NCI-H446 treated with DMSO at 0.1 percent for 48 hours (cell line): ENCODE data around the gene ARHGDIA.

Experiments
- DNase-seq: peaks from one replicate; lab custom pipeline; 2025; lab: John Stamatoyannopoulos, UW

ARHGDIA gene

DNA sequence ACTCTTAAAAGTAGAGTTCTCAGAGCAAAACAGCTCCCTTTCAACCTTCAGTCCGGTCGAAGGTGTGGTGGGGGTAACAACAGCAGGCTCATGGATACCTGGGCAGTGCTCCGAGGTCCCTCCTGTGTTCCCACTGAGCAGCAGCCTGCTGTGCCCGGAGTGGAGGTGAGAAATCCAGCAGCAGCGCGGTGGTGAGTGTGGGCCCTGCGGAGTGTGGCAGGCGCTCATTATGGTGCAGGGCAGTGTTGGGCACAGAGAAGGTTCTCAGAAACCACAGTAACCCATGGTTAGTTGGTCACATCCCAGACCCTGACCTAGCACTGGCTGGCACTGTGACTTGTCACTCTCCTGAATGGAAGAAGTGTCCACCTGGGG, 5.8 kb downstream of the ARHGDIA start:
- no peak for DNase-seq

DNA sequence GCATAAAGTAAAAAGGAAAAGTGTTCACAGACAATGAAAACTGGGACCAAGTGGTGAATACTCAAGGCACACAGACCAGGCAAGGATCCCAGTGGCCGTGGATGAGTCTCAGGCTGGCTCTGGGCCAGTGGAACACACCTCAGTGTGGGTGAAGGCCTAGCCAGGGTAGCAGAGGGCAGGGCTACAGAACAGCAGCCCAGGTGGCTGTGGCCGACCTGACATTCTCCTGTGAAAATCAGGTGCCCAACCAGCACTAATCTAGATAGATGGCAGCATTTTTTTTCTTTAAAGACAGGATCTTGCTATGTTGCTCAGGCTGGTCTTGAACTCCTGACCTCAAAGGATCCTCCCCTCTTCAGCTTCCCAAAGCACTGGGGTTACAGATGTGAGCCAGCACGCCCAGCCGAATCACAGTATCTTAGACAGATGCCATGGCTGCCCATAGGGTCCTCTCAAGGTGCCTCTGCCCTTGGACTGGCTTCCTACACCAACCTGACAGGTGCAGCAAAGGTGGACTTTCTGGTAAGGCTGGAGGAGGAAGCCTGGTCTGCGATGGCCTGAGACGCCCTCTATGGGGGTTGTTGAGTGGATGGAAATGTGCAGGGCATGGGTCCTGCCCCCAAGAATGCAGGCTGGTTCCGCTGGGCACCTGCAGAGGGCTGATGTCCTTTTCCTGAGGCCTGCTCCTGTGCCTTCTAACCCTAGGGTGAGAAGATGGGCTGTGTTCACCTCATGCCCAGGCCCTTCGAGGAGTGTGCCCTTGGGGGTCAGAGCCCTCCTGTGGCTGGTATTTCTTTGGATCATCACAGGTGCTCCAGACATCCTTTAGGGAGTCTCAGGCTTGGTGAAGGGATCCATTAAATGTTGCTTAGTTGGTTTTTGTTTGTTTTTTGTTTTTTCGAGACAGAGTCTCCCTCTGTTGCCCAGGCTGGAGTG, 7.0 kb downstream of the ARHGDIA start:
- DNase-seq, result no peak

DNA sequence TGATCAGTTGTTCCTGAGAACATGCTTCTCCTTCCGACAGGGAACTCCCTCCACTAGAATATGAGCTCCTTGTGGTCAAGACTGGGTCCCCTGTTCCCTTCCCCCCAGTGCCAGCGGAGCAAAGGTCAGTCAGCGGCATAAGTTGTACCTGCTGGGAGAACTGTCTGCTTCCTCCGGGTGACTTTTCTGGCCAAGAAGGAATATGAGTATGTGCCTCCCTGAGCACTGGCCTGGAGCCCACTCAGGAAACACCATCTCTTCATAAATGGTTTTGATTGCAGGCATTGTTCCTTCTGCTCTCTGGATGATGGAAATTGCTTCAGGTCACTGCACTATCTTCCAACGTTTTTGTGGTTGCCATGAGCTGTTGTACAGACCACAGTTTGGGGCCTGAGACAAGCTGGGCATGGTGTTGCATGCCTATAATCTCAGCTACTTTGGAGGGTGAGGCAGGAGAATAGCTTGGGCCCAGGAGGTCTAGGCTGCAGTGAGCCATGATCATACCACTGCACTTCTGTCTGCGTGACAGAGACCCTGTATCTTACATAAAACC, 7.9 kb downstream of the ARHGDIA start:
- no peak for DNase-seq

DNA sequence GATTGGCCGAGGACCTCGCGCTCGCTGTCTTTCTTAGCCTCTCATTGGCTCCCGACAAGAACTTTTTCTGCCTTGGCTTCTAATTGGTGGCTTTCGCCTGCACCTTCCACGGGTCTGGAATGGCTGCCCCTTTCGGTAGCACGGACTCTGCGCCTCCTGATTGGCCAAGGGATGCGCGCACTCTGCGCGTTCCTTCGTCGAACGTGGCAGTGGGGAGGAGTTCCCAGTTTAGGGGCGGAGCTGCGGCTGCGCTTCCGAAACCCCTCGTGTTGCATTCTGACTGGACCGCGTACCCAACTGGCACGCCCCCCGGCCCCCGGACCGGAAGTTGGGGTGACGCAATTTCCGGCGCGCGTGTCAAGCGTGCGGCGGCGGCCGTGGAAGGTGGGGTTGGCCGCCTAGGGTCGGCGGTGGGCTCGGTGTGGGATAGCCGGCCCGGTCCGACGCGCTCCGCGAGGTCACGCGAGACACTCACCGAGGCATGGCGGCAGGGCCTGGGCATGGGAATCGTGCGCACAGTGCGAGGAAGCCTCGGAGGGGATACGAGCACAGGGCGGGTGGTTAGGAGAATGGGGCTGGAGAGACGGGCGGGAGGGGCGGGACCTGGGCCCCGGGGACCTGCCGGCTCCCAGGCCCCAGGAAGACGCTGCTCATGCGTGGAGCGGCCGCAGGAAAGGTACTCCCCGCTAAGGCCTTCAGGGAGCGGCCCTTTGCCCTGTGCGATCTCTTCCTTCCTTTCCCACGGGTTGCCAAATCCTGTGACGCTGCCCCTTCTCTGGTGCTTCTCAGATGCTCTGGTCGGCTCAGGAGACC, 10.2 kb downstream of the ARHGDIA start:
- peak; percentile 100 for DNase-seq

DNA sequence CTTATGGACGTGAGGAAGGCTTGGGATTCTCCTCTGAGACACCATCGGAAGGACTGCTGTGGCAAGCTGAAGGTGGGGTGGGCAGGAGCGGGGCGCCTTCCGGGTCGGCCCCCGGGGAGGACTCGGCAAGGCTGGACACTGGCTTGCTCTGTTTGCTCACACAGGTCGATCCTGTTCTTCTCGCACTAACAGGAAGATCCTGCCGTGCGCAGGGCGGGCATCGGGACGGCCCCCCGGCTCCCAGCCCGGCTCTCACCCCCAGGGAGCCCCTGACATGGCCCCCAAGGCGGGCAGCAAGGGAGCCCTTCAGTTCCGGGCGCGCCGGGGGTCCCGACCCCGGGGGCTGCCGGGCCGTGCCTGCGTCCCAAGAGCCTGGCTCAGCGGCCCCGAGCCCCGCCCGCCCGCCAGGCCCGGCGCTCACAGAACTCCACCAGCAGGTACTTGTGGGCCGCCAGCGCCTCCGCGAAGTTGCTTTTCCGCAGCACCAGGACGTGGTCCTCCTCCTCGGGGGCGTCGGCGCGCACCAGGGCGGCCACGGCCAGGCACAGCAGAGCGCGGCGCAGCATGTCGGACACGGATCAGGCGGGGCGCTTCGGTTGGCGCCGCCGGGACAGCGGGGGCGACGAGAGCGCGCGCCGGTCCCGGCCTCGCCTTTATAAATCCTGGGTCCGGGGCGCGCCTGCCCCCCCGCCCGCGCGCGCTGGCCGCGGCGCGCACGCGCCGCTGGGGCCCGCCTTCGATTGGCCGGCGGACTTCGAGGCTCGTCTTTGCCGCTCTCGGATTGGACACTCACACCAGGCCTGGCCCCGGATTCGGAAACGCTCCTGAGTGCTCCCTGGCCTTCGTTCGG, 11.0 kb downstream of the ARHGDIA start, which contains the start of gene P4HB:
TSS of gene P4HB (minus strand) at position 630 of the 850 bp plus-strand sequence. CDS start at position 566, 64 bp downstream.
- DNase-seq, result no peak

DNA sequence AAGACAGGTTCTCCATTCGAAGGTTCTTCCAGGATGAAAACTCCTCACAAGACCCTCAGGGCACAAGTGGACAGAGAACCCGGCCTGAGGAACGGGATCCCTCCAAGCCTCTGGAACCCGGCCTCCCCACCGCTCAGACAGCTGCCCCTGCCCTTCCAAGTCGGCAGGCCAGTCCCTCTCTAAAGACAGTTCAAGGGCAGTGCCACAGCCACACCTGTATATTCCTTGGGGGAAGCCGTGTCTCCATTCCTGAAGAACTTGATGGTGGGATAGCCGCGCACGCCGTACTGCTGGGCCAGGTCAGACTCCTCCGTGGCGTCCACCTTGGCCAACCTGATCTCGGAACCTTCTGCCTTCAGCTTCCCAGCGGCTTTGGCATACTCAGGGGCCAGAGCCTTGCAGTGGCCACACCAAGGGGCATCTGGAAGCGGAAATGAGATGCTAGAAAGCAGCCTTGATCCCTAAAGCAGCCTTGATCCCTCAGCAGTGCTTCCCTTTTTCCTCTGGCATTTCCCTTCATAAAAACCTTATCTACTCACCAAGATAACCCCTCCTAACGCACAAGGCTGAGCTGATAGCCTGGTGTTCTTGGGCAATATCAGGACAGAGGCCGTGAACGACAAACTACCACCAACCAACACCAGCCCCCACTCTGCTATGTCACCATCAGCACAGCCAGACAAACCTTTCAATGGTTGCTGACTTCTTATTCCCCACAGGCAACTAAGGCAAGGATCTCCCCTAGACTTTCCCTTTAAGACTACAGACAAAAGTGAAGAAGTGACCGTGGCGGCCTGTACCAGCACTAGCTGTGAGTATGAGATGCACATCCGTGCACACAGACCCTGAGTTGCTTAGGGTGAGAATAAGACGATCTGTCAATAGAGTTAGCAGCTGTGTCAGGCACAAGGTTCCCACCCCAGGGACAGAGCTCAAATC, 11.9 kb downstream of the ARHGDIA start:
- DNase-seq, result no peak

DNA sequence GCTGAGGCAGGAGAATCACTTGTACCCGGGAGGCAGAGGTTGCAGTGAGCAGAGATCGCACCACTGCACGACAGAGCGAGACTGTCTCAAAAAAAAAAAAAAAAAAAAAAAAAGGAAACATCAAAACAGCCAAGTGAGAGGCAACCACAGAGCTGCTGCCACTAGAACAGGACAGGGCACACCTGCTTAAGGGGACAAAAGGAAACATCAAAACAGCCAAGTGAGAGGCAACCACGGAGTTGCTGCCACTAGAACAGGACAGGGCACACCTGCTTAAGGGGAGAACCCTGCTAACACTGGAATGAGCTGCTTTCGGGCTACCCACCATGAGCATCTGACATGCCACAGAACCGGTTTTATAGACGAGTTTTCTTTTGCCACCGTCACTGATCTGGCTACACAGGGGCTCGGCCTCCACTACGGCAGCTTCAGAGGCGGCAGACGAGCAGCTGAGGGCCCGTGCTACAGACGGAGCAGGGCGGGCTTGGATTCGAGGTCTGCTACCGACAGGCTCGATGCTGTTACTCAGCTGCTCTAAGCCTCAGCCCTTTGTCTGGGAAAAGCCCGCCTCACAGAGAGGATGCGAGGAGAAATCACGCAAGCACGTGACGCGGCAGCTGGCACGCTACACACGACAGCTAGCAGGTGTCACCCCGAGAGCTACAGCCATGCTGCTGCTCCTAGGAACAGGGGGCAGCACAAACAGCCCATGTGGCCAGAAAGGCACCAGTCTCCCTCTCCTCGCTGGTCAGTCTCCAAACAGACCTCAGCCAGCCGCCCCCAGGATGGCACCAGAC, 12.8 kb downstream of the ARHGDIA start:
- no peak for DNase-seq

DNA sequence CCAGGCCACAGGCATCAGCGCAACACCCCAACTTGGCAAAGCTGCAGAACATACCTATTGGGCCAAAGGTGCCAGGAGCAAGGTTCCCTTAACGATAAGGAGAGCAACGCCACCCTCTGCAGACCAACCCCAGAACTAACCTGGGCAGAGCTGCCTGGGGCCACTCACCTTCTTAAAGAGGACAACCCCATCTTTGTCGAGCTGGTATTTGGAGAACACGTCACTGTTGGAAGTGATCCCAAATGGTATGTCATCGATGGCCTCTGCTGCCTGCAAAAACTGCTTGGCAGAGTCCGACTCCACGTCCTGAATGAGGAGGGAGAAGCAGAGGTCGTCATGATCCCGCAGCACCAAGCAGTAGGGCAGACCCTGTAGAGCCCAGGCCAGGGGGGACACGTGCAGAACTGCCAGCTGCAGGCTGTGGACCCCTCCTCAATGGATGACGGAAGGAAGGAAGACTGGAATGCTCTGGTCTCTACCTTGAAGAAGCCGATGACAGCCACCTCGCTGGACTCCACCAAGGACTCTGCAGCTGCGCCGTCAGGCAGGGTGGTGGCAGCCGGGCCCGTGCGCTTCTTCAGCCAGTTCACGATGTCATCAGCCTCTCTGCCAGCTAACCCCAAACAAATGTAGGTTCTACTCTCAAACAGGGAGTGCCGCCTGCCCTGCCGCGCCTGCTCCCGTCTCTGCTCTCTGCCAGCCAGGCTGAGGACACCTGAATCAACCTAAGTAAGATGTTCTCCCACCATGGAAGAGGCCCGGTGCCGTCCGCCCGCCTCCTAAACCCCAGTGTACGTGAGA, 16.0 kb downstream of the ARHGDIA start:
- DNase-seq, result no peak

DNA sequence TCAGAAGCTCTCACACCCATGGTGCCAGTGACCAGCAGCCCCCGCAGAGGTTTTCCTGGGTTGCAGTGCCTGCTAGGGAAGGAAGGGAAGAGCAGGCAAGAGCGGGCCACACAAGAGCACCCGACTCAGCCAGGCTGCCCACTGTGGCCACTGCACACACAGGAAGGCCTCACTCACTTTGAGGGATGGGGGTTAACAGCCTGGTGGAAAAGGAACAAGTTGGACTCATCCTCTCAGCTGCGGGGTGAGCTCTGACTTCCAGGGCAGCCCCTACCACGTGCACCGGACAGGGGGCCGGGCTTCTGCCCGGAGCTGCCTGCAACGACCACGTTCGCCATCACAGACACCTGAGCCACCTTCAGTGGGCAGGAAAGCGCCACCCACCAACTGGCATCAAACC, 18.9 kb downstream of the ARHGDIA start:
- no peak for DNase-seq

DNA sequence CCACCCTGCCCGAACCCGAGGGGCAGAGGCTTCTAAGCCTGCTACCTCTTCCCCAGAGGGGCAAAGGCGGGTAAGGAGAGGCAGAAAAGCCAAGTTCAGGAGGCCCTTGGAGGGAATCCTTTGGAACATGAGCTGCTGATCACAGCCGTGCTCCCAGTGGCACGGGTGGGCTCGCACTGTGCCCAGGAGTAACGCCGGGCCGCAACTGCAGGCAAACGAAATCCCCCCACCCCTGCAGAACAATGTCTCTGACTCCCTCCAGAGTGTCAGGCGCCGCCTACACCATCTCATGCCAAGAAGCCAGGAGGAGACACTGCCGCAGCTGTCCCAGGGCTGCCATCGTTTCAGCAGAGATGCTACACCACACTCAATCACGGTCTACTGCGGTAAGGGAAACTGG, 19.7 kb downstream of the ARHGDIA start:
- no peak for DNase-seq

DNA sequence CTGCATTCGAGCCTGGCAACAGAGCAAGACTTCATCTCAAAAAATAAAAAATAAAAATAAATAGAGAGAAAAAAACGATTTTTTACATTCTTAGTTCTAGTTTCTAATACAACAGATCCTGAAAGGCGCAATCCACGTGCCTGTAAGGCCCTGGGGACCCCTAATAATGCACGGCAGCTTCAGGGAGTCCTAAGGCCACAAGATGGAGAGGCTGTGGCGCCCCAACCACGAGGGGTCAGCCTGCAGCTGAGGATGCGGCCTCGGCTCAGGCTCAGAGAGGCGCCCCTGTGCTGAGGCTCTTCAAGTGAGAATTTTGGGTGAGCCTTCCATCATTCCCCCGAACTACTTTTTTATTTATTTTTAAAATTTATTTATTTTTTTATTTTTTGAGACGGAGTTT, 21.7 kb downstream of the ARHGDIA start:
- DNase-seq, result no peak

DNA sequence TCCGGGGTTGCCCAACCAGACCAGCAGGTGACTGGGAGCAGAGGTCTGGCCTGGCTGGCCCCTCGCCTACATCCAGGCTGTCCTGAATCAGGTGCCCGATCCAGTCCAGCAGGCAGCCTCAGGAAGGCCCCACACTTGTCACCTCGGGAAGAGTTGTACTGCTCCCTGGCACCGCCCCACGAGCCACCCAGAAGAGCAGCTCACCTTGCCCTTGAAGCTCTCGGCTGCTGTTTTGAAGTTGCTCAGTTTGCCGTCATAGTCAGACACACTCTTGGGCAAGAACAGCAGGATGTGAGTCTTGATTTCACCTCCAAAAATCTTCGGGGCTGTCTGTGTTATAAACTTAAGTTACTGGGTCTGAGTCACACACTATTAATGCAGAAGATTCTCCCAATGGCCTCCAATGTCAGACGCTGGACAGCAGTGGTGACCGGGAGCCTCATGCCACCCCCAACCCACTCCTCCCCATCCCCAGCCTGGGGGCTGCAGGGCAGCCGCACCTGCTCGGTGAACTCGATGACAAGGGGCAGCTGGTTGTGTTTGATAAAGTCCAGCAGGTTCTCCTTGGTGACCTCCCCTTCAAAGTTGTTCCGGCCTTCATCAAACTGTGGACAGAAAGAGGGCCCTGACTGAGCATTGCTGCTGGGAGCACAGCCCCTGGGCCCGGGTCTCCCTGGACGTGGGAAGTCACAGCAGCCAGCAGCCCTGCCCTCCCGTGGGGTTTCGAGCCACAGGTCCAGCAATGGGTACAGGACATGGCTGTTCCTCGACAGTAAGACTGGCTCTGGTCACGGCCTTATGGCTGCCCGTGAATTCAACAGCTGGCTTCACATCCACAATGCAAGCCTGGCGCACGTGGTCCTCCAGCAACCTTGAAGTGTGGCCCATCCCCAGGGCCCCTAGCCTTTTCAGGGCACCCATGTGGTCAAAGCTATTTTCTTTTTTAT, 24.1 kb downstream of the ARHGDIA start:
- no peak for DNase-seq

DNA sequence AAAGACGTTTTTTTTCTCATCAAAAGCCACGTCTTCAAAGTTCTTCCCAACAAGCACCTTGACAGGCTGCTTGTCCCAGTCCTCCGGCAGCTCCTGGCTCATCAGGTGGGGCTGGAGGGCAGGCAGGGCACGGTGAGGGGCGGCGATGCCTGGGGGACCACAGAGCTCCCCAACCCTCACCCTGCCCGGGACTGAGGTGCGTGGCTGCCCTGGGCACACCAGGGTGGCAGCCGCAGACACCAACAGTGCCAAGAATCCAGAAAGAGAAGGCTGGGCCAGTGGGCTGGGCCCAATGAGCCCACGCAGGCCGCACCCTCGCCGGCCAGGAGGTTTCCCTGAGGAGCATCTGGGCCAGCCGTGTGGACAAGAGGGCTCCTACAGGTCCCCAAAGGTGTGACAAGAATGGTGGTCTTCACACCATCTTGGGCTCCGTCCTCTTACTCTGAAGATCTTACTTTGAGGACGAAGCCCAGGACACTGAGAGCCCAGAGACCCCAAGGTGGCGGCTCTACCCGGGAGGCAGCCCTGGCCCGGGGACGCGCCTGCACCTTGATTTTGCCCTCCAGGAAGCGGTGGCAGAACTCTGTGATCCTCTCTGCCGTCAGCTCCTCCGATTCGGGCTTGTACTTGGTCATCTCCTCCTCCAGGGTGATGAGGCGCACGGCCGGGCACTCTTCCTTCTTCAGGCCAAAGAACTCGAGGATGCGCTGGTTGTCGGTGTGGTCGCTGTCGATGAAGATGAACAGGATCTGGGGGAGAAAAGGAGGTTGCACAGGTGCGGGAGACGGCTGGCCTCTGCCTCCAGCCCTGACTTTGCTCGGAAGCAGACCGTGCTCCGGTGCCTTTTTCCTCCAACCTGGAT, 25.0 kb downstream of the ARHGDIA start:
- no peak for DNase-seq

DNA sequence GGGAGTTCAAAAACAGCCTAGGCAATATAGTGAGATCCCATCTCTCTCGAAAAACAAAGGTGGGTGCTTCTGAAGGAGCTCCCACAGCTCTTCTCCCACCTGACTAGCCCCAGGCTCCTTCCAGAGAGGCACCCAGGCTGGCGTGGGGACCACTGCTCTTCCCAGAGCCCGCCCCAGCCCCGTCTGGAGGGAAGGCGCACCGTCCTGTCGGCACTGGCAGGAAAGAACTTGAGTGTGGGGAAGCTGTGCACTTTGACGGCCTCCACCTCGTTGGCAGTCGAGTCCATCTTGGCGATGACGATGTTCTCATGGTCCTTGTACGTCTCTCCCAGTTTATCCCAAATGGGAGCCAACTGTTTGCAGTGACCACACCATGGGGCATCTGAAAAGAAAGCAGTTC, 25.8 kb downstream of the ARHGDIA start:
- DNase-seq, result no peak

DNA sequence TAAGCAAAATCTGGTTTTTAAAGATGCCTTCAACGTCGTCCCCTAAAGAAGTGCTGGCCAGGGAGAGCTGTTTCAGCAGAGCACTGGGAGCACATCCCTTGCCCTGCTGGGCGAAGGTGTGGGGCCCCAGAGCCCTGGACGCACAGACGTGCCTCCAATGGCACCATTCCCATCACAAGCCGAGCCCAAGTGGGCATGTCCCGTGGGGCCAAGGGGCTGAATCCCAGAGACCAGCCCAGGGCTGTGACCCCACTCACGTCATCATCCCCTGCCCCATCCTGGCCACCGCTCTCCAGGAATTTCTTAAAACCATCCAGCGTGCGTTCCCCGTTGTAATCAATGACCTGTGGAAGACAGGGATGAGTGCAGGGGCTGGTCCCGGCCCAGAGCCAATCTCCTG, 26.2 kb downstream of the ARHGDIA start:
- DNase-seq, result no peak

DNA sequence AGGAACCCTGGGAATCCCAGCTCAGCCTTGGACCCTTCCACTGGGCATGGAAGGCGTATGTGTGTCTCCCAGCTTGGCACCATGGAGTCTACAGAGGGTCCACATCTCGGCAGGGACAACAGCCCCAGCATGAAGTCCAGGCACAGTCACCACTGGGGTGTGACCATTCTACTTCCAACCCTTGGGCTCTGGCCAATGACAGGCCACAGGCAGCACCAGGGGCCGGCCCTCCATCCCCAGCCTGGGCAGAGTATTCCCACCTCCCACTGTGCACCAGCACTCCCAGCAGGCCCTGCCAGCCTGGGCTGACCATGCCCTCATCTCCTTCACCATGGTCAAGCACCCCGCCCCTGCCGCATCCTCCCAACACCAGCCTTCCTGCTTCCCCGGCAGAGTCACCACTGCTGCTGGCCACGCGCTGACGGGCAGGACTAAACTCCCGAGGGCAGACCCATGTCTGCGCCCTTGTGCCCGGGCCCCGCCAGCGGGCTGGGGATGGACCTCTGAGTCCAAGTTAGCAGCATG, 26.7 kb downstream of the ARHGDIA start:
- DNase-seq, result no peak
